ENCODE measurements around the gene OPA3.

- no peak for TF ChIP-seq EZH2 (IDR thresholded peaks at IDR 0.05; ENCODE audit: borderline replicate concordance, low read length)
- TF ChIP-seq, protein P1, sequence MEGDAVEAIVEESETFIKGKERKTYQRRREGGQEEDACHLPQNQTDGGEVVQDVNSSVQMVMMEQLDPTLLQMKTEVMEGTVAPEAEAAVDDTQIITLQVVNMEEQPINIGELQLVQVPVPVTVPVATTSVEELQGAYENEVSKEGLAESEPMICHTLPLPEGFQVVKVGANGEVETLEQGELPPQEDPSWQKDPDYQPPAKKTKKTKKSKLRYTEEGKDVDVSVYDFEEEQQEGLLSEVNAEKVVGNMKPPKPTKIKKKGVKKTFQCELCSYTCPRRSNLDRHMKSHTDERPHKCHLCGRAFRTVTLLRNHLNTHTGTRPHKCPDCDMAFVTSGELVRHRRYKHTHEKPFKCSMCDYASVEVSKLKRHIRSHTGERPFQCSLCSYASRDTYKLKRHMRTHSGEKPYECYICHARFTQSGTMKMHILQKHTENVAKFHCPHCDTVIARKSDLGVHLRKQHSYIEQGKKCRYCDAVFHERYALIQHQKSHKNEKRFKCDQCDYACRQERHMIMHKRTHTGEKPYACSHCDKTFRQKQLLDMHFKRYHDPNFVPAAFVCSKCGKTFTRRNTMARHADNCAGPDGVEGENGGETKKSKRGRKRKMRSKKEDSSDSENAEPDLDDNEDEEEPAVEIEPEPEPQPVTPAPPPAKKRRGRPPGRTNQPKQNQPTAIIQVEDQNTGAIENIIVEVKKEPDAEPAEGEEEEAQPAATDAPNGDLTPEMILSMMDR (conservative IDR thresholded peaks at IDR 0.05 in 1 of 2, IDR thresholded peaks at IDR 0.05 in 1 of 2; ENCODE audit: extremely low read depth in 1 of 2, insufficient read depth in 1 of 2, low read depth in 1 of 2, low read length in 2 of 2) = no peak
Measured at GRCh38 chr19:45529420-45529785, 55.2 kb downstream of the OPA3 start.
